HepG2 (cell line): Measurements from ENCODE around the gene TTC1. TPM values are rescaled to one million over a fixed set of nuclear protein-coding genes. Genes with fewer than 3 reads are reported as not detected.

ENCODE experiments used
- ATAC-seq: fragments of 200-7000 bp; cut with Tn5 transposase; 3 replicates; pipeline ENCODE4 v1.9.1; 2020; ENCODE audit warnings: mild to moderate bottlenecking, moderate library complexity
- BruUV-seq: library from RNA; stranded (reverse); fragments of 400-500 nt; replicated peaks from 2 replicates; lab custom pipeline; 2021; lab: Mats Ljungman, UMichigan
- CTCF ChIA-PET: fragments of 300-600 bp; formaldehyde crosslinking; extraction: SDS; loops from one replicate; lab custom pipeline; 2021; ENCODE audit warnings: low total read pairs, inconsistent platforms, low intra/inter-chr PET ratio; lab: Yijun Ruan, JAX
- POLR2A ChIA-PET: fragments of 350-600 bp; sonication (Branson Sonifier 250); formaldehyde crosslinking; loops from one replicate; lab custom pipeline; 2020; ENCODE audit warnings: antibody characterized with exemption, inconsistent platforms; lab: Yijun Ruan, JAX
- DNase-seq: peaks from one replicate; pipeline ENCODE4 v3.0.0-alpha.2; 2015; ENCODE audit warnings: low spot score
- FAIRE-seq: peaks from 3 replicates; lab custom pipeline; 2011; peaks lifted over from hg19 to GRCh38; lab: Jason Lieb, UNC
- H2AFZ ChIP-seq: one replicate; pipeline ENCODE4 v1.6.1; 2011; ENCODE audit warnings: low read length, inconsistent platforms
- H3K27ac ChIP-seq: fragments of 300-600 bp; 3 replicates; pipeline ENCODE4 v1.8.0; 2011; ENCODE audit warnings: mixed run types, mild to moderate bottlenecking, mixed read lengths, low read length, inconsistent platforms; ENCODE audit not compliant: insufficient read depth; ENCODE audit errors: extremely low read length
- H3K27me3 ChIP-seq, 2 experiments: fragments of 200-600 bp in 1 of 2; 2 replicates in 1 of 2; 3 replicates in 1 of 2; pipeline versions ENCODE4 v1.6.0 to v1.8.0; 2011; ENCODE audit warnings: low read length in 2 of 2, mild to moderate bottlenecking in 2 of 2, moderate library complexity in 2 of 2, inconsistent platforms in 1 of 2; ENCODE audit not compliant: insufficient read depth in 2 of 2, control insufficient read depth in 1 of 2
- H3K36me3 ChIP-seq, 2 experiments: fragments of 200-600 bp in 1 of 2; replicated peaks in 1 of 2; 2 replicates in 1 of 2; 3 replicates in 1 of 2; pipeline versions ENCODE4 v1.5.1 to v1.8.0; 2011; ENCODE audit warnings: low read length in 2 of 2, inconsistent platforms in 1 of 2; ENCODE audit not compliant: insufficient read depth in 2 of 2, control insufficient read depth in 1 of 2
- H3K4me1 ChIP-seq: 2 replicates; pipeline ENCODE4 v1.5.1; 2012; ENCODE audit warnings: low read length, inconsistent platforms; ENCODE audit not compliant: insufficient read depth
- H3K4me2 ChIP-seq: 2 replicates; pipeline ENCODE4 v1.6.0; 2011; ENCODE audit warnings: low read depth, low read length, inconsistent platforms
- H3K4me3 ChIP-seq, 3 experiments: fragments of 200-600 bp in 1 of 3; sonication (generic), shearing (Covaris generic) in 1 of 3; replicated peaks in 1 of 3; 2 replicates each; pipeline ENCODE4 v1.5.1; 2011 to 2016; ENCODE audit warnings: low read length in 3 of 3, inconsistent platforms in 2 of 3, low read depth in 2 of 3, mild to moderate bottlenecking in 2 of 3, control low read depth in 1 of 3, mixed read lengths in 1 of 3; ENCODE audit not compliant: insufficient read depth in 1 of 3
- H3K79me2 ChIP-seq: one replicate; pipeline ENCODE4 v1.6.1; 2011; ENCODE audit warnings: low read length, inconsistent platforms; ENCODE audit not compliant: insufficient read depth
- H3K9ac ChIP-seq: 2 replicates; pipeline ENCODE4 v1.6.0; 2011; ENCODE audit warnings: mild to moderate bottlenecking, low read depth, low read length, inconsistent platforms; ENCODE audit not compliant: insufficient read depth
- H3K9me3 ChIP-seq: 2 replicates; pipeline ENCODE4 v1.5.1; 2012; ENCODE audit warnings: mild to moderate bottlenecking, low read length
- H4K20me1 ChIP-seq: 2 replicates; pipeline ENCODE4 v1.6.0; 2011; ENCODE audit warnings: inconsistent platforms, mild to moderate bottlenecking, low read length, moderate library complexity; ENCODE audit not compliant: insufficient read depth
- GZF1 ChIP-seq: sonication (generic); formaldehyde crosslinking; IDR thresholded peaks from 2 replicates; pipeline ENCODE4 v1.5.1; 2020; ENCODE audit warnings: mild to moderate bottlenecking, missing genetic modification reagents
- MTA3 ChIP-seq: sonication (generic); formaldehyde crosslinking; IDR thresholded peaks from 2 replicates; pipeline ENCODE4 v1.4.0; 2020; ENCODE audit warnings: missing genetic modification reagents
- RBAK ChIP-seq: sonication (generic); formaldehyde crosslinking; IDR thresholded peaks from 2 replicates; pipeline ENCODE4 v1.5.1; 2020; ENCODE audit warnings: mild to moderate bottlenecking, missing genetic modification reagents
- TEAD2 ChIP-seq: sonication (generic); formaldehyde crosslinking; IDR thresholded peaks from 2 replicates; pipeline ENCODE4 v1.9.0; 2021; ENCODE audit warnings: missing genetic modification reagents
- ZFP91 ChIP-seq: sonication (generic); formaldehyde crosslinking; IDR thresholded peaks from 2 replicates; pipeline ENCODE4 v1.9.0; 2022; ENCODE audit warnings: missing genetic modification reagents, mild to moderate bottlenecking, borderline replicate concordance
- WGBS: methylation state at CpG from one replicate; pipeline ENCODE4 v1.1.6; 2017; ENCODE audit warnings: low lambda C conversion rate; 5-methylcytosine and 5-hydroxymethylcytosine counted together
- in situ Hi-C: cut with HindIII; loops from 2 replicates; pipeline ENCODE4 v1.10.0; 2017; ENCODE audit warnings: low pct_unique_long_range_greater_than_20kb; ENCODE audit not compliant: extremely low pct_ligation_motif_present
- intact Hi-C: fragments of 100-400 bp; cut with micrococcal nuclease; formaldehyde crosslinking; loops from one replicate; pipeline ENCODE4 v1.10.0; 2022; ENCODE audit not compliant: unreplicated experiment
- polyA plus RNA-seq, 8 experiments: library from polyadenylated mRNA; depleted of rRNA in 3 of 8; stranded (reverse) in 7 of 8; unstranded in 1 of 8; fragments of >200 nt; fragmentation: Illumina TruSeq in 4 of 8; extraction: Trizol in 4 of 8; gene quantifications; 2 replicates each; pipeline versions ENCODE4 v1.2.1 to v1.2.3, GENCODE V29; 2011 to 2016; ENCODE audit warnings: low read depth in 4 of 8, missing spikeins in 1 of 8, mixed read lengths in 1 of 8; ENCODE audit not compliant: insufficient read depth in 1 of 8
- total RNA-seq, 5 experiments: library from RNA; depleted of rRNA; stranded (reverse); fragments of >200 nt; fragmentation: Illumina TruSeq; extraction: Trizol; gene quantifications; 2 replicates each; pipeline ENCODE4 v1.2.3, GENCODE V29; 2016; ENCODE audit warnings: low read depth in 1 of 5
- TF ChIP-seq, protein P1 (sequence below): sonication (generic); formaldehyde crosslinking; IDR thresholded peaks from 2 replicates; pipeline ENCODE4 v1.4.0; 2020; ENCODE audit warnings: low read depth, mild to moderate bottlenecking, missing genetic modification reagents
- TF ChIP-seq, protein P2 (sequence below): sonication (generic); formaldehyde crosslinking; IDR thresholded peaks from 2 replicates; pipeline ENCODE4 v1.5.1; 2020; ENCODE audit warnings: missing genetic modification reagents, mild to moderate bottlenecking, borderline replicate concordance

The TTC1 gene
- total and polyA plus RNA-seq, 2 of the 13 experiments (the other 11 are each of a cell fraction or from before 2014, with no cell fraction given): 16.1 to 72.1 TPM

DNA sequence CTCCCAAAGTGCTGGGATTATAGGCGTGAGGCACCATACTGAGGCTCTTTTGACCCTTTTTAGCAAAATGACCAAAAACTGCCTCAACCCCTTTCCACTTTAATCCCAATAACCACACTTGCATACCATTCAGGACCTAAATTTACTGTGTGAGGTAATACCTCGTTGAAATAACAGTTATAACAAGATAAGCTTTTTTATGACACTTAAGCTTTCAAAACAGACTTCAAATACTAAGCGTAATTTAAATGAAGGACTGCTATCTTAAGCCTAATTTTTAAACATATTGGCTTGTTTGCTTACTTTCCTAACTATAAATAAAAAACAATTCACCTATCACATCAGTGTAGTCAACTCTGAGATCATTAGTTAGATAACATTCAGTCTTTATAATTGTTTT, 72.6 kb downstream of the TTC1 start:
- no peaks in the 10 kb centered on the region for H3K79me2 ChIP-seq
- no TSS peak for BruUV-seq
- DNase-seq (no peak), FAIRE-seq (no peak), ATAC-seq (no peak)
- H3K9ac ChIP-seq: no peak overlapping the region
- H2AFZ ChIP-seq: no peak overlapping the region
- no peaks in the 10 kb centered on the region for H3K9me3 ChIP-seq
- peaks cover 0 to 5% of the 10 kb centered on the region in 2 experiments; a peak in 2 of 5 replicates for H3K36me3 ChIP-seq
- no peak overlapping the region for H3K4me2 ChIP-seq
- 78% methylated on average over 3 of the region's 3 CpGs for WGBS
- ChIA-PET CTCF (interaction anchor here (1.2 kb wide), 1 partner anchor 264 kb away, joined by 4 read pairs; no protein-coding TSS in a partner anchor), POLR2A (no interaction called here)
- TF ChIP-seq GZF1 (CRISPR knock-in tag): no peak
- TF ChIP-seq, protein P1, sequence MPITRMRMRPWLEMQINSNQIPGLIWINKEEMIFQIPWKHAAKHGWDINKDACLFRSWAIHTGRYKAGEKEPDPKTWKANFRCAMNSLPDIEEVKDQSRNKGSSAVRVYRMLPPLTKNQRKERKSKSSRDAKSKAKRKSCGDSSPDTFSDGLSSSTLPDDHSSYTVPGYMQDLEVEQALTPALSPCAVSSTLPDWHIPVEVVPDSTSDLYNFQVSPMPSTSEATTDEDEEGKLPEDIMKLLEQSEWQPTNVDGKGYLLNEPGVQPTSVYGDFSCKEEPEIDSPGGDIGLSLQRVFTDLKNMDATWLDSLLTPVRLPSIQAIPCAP (CRISPR knock-in tag): no peak
- TF ChIP-seq MTA3 (CRISPR knock-in tag): no peak
- TF ChIP-seq TEAD2: no peak
- TF ChIP-seq, protein P2, sequence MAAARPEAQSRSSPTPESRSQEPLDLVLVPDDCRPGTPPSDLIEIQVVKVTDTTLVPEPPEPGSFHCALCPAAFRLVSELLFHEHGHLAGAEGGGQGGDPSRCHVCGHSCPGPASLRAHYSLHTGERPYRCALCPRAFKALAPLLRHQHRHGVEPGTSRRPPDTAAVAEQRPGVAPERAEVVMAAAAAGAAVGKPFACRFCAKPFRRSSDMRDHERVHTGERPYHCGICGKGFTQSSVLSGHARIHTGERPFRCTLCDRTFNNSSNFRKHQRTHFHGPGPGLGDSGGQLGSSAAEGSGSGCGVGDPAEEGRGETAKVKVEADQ (CRISPR knock-in tag): no peak
- TF ChIP-seq RBAK: no peak
- no peak for TF ChIP-seq ZFP91 (CRISPR knock-in tag)
- H3K27me3 ChIP-seq: no peaks in the 10 kb centered on the region
- H3K27ac ChIP-seq: no peak overlapping the region
- H3K4me3 ChIP-seq: no peak overlapping the region
- H3K4me1 ChIP-seq: no peaks in the 10 kb centered on the region
- H4K20me1 ChIP-seq: no peaks in the 10 kb centered on the region
- in situ Hi-C loops: no loop called here
- intact Hi-C loops: loop anchor here (2.0 kb wide), 1 partner anchor 263 kb away; no protein-coding TSS in a partner anchor
